DND-41 (cell line): Measurements from ENCODE around the gene CNEP1R1.

Experiments
- ATAC-seq: fragments of 200-7000 bp; cut with Tn5 transposase; 3 replicates; pipeline ENCODE4 v1.9.1; 2021; ENCODE audit warnings: low read depth; ENCODE audit not compliant: insufficient read depth
- DNase-seq: peaks from one replicate; pipeline ENCODE4 v3.0.0-alpha.2; 2020
- H2AFZ ChIP-seq: 2 replicates; pipeline ENCODE4 v1.6.0; 2012; ENCODE audit warnings: low read depth, low read length
- H3K27ac ChIP-seq: 2 replicates; pipeline ENCODE4 v1.5.1; 2012; ENCODE audit warnings: low read length, inconsistent platforms
- H3K27me3 ChIP-seq: fragments of 200-600 bp; sonication (generic); 2 replicates; pipeline ENCODE4 v1.6.0; 2012; ENCODE audit warnings: low read length, mild to moderate bottlenecking, inconsistent platforms; ENCODE audit not compliant: insufficient read depth, poor library complexity
- H3K36me3 ChIP-seq: 2 replicates; pipeline ENCODE4 v1.5.1; 2012; ENCODE audit warnings: low read length, inconsistent platforms; ENCODE audit not compliant: insufficient read depth
- H3K4me1 ChIP-seq: 2 replicates; pipeline ENCODE4 v1.5.1; 2012; ENCODE audit warnings: mild to moderate bottlenecking, low read length; ENCODE audit not compliant: insufficient read depth
- H3K4me2 ChIP-seq: 2 replicates; pipeline ENCODE4 v1.6.0; 2012; ENCODE audit warnings: mild to moderate bottlenecking, moderate library complexity, low read length, inconsistent platforms; ENCODE audit not compliant: insufficient read depth
- H3K4me3 ChIP-seq, 2 experiments: fragments of 200-600 bp in 1 of 2; shearing (Covaris generic) in 1 of 2; 2 replicates each; pipeline ENCODE4 v1.5.1; 2012 to 2016; ENCODE audit warnings: inconsistent platforms in 2 of 2, low read length in 2 of 2, mild to moderate bottlenecking in 2 of 2, low read depth in 1 of 2, moderate library complexity in 1 of 2
- H3K79me2 ChIP-seq: 2 replicates; pipeline ENCODE4 v1.6.0; 2012; ENCODE audit warnings: low read length, inconsistent platforms; ENCODE audit not compliant: insufficient read depth
- H3K9ac ChIP-seq: 2 replicates; pipeline ENCODE4 v1.6.0; 2012; ENCODE audit warnings: low read depth, mild to moderate bottlenecking, inconsistent platforms, low read length, moderate library complexity
- H3K9me3 ChIP-seq: 2 replicates; pipeline ENCODE4 v1.5.1; 2012; ENCODE audit warnings: low read length, moderate library complexity, mild to moderate bottlenecking, inconsistent platforms; ENCODE audit not compliant: insufficient read depth, severe bottlenecking
- H4K20me1 ChIP-seq: 2 replicates; pipeline ENCODE4 v1.6.0; 2012; ENCODE audit warnings: low read length; ENCODE audit not compliant: insufficient read depth
- CTCF ChIP-seq: IDR thresholded peaks from 2 replicates; pipeline ENCODE4 v1.5.1; 2012; ENCODE audit warnings: borderline replicate concordance, low read length, moderate library complexity, mild to moderate bottlenecking; ENCODE audit not compliant: poor library complexity, severe bottlenecking; ENCODE audit errors: extremely low read depth
- EZH2 ChIP-seq: IDR thresholded peaks from 3 replicates; pipeline ENCODE4 v1.6.1; 2012; ENCODE audit warnings: borderline replicate concordance, low read depth, mild to moderate bottlenecking, moderate library complexity, low read length, inconsistent platforms; ENCODE audit not compliant: severe bottlenecking

CNEP1R1 gene

GRCh38 chr16:50056226-50056625 lies 31.2 kb downstream of the CNEP1R1 start:
- H3K27me3 ChIP-seq, result peaks cover 1% of the 10 kb centered on the region
- H2AFZ ChIP-seq, result no peak overlapping the region
- ATAC-seq (no peak), DNase-seq (no peak)
- H3K79me2 ChIP-seq, result no peaks in the 10 kb centered on the region
- H3K9ac ChIP-seq, result no peak overlapping the region
- TF ChIP-seq EZH2 (no peak), CTCF (no peak)
- no peak overlapping the region for H3K27ac ChIP-seq
- H3K4me2 ChIP-seq, result no peak overlapping the region
- H3K4me1 ChIP-seq, result no peaks in the 10 kb centered on the region
- no peaks in the 10 kb centered on the region for H4K20me1 ChIP-seq
- H3K36me3 ChIP-seq, result no peaks in the 10 kb centered on the region
- H3K9me3 ChIP-seq, result peaks cover 7% of the 10 kb centered on the region
- no peak overlapping the region for H3K4me3 ChIP-seq

GRCh38 chr16:50058091-50058771 lies 33.2 kb downstream of the CNEP1R1 start:
- no peak overlapping the region for H3K4me2 ChIP-seq
- DNase-seq, result no peak
- H4K20me1 ChIP-seq, result no peaks in the 10 kb centered on the region
- no peak overlapping the region for H3K9ac ChIP-seq
- no peaks in the 10 kb centered on the region for H3K4me1 ChIP-seq
- TF ChIP-seq EZH2, result no peak
- no peak for TF ChIP-seq CTCF
- H3K36me3 ChIP-seq, result no peaks in the 10 kb centered on the region
- H3K9me3 ChIP-seq, result peaks cover 7% of the 10 kb centered on the region
- H2AFZ ChIP-seq, result no peak overlapping the region
- no peak overlapping the region for H3K27ac ChIP-seq
- ATAC-seq, result no peak
- H3K4me3 ChIP-seq, result no peak overlapping the region
- H3K79me2 ChIP-seq, result no peaks in the 10 kb centered on the region
- H3K27me3 ChIP-seq, result no peaks in the 10 kb centered on the region

GRCh38 chr16:50059111-50059510 lies 34.1 kb downstream of the CNEP1R1 start:
- H3K27me3 ChIP-seq, result no peaks in the 10 kb centered on the region
- no peak overlapping the region for H3K4me3 ChIP-seq
- ATAC-seq (no peak), DNase-seq (no peak)
- H3K79me2 ChIP-seq, result no peaks in the 10 kb centered on the region
- TF ChIP-seq CTCF (no peak), EZH2 (no peak)
- H3K4me2 ChIP-seq, result no peak overlapping the region
- H3K9me3 ChIP-seq, result peaks cover 7% of the 10 kb centered on the region
- H3K27ac ChIP-seq, result no peak overlapping the region
- no peaks in the 10 kb centered on the region for H4K20me1 ChIP-seq
- H3K4me1 ChIP-seq, result peaks cover 5% of the 10 kb centered on the region
- H2AFZ ChIP-seq, result no peak overlapping the region
- no peaks in the 10 kb centered on the region for H3K36me3 ChIP-seq
- H3K9ac ChIP-seq, result no peak overlapping the region

GRCh38 chr16:50059669-50060068 lies 34.6 kb downstream of the CNEP1R1 start:
- Histone ChIP-seq H3K27ac (no peak overlapping the region), H3K79me2 (no peaks in the 10 kb centered on the region), H3K4me1 (peaks cover 6% of the 10 kb centered on the region), H3K9ac (no peak overlapping the region), H3K36me3 (no peaks in the 10 kb centered on the region), H3K4me3 (no peak overlapping the region), H3K9me3 (peaks cover 7% of the 10 kb centered on the region), H4K20me1 (no peaks in the 10 kb centered on the region), H2AFZ (no peak overlapping the region), H3K4me2 (no peak overlapping the region), H3K27me3 (no peaks in the 10 kb centered on the region)
- no peak for TF ChIP-seq CTCF
- TF ChIP-seq EZH2, result no peak
- no peak for ATAC-seq
- no peak for DNase-seq
